ENCODE results near the gene FYN. TPM values are rescaled to one million over a fixed set of nuclear protein-coding genes. Genes with fewer than 3 reads are reported as not detected.

Gene FYN
- total and polyA plus RNA-seq, 9 of the 15 experiments (the other 6 are each of a cell fraction or from before 2014, with no cell fraction given), result 2.9 to 22.1 (median 11.4) TPM

DNA sequence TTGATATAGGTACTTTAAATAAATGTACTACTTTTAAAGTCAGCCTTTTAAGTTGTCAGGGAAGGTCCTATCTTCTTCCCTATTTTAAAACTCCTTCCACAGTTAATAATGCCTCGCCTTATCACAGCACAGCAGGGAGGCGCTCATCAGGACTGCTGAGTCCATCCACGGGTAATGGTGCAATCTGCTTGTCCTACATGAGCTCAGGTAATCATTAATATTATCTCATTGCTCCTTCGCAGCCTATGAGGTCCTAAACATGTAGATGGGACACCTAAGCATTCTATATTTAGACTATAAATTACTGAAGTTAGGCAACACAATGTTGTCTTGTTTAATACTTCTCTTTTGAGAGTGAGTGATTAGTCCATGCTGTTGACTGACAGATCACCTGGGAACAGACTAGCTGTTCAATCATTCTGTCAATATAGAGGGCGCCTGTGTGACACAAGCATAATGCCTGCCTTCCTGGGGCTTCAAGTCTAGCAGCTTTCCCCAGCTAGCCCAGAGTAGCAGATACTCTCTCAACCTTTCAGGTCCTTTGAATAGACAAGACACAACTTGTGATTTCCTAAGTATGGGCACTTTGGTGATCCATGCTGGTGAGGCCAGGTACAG is 91.0 kb downstream of the FYN start:
- peak; percentile 15 for FAIRE-seq
- H3K9me1 ChIP-seq (ENCODE audit: control insufficient read depth, insufficient read depth, low read length), result no peaks in the 10 kb centered on the region
- H2AFZ ChIP-seq (ENCODE audit: low read depth, low read length), result no peak overlapping the region
- H3K9ac ChIP-seq (ENCODE audit: insufficient read depth in 1 of 2, low read depth in 2 of 2, low read length in 2 of 2), result no peak overlapping the region
- DNase-seq (ENCODE audit: extremely low read depth in 1 of 4, low spot score in 3 of 4), result peak in 2 of 4 experiments; percentile 24 to 46
- 7% methylated on average over 5 of the region's 5 CpGs for WGBS (ENCODE audit: insufficient coverage, low coverage, missing lambda C conversion rate)
- no peaks in the 10 kb centered on the region for H3K79me2 ChIP-seq (ENCODE audit: control insufficient read depth, insufficient read depth, low read length)
- no TSS peak for BruUV-seq (replicated peaks)
- in situ Hi-C loops (cut with MboI), result no loop called here
- H3K4me1 ChIP-seq (replicated peaks in 1 of 2; ENCODE audit: control insufficient read depth in 2 of 2, insufficient read depth in 2 of 2, low read length in 2 of 2), result peaks cover 0 to 13% of the 10 kb centered on the region in 2 experiments; a peak in 3 of 5 replicates
- peak overlapping the region; percentile 25 for H3K4me2 ChIP-seq (ENCODE audit: insufficient read depth, low read length)
- no peaks in the 10 kb centered on the region for H3K9me3 ChIP-seq (replicated peaks; ENCODE audit: control insufficient read depth, insufficient read depth, low read depth, low read length)
- no peaks in the 10 kb centered on the region; the same call in 2 of the 3 replicates for H3K36me3 ChIP-seq (ENCODE audit: control insufficient read depth, insufficient read depth, low read length)
- H4K20me1 ChIP-seq (replicated peaks; ENCODE audit: control insufficient read depth, insufficient read depth, low read length), result no peaks in the 10 kb centered on the region
- ChIA-PET POLR2A (interaction anchor here (1.4 kb wide), 1 partner anchor 23 kb away, joined by 4 read pairs; no protein-coding TSS in a partner anchor), CTCF (ENCODE audit: low intra/inter-chr PET ratio) (no interaction called here)
- ATAC-seq, result peak; percentile 57
- intact Hi-C loops (cut with micrococcal nuclease), result no loop called here
- no peak overlapping the region for H3K27ac ChIP-seq (ENCODE audit: extremely low read depth, low read depth, low read length)
- H3K4me3 ChIP-seq, result no peak overlapping the region
- H3K27me3 ChIP-seq (ENCODE audit: control insufficient read depth in 2 of 2, insufficient read depth in 2 of 2, low read length in 2 of 2), result no peaks in the 10 kb centered on the region
- TF ChIP-seq ETS2 (tag; IDR thresholded peaks at IDR 0.05; ENCODE audit: borderline replicate concordance, poor library complexity, severe bottlenecking) (no peak), ATF4 (CRISPR knock-in tag; IDR thresholded peaks at IDR 0.05) (no peak), KDM2B (CRISPR knock-in tag; IDR thresholded peaks at IDR 0.05) (no peak), HMG20A (CRISPR knock-in tag; conservative IDR thresholded peaks at IDR 0.05) (no peak), IFI16 (CRISPR knock-in tag; IDR thresholded peaks at IDR 0.05) (no peak), ZNF12 (CRISPR knock-in tag; IDR thresholded peaks at IDR 0.05) (no peak), MEIS2 (IDR thresholded peaks at IDR 0.05; ENCODE audit: partially characterized antibody) (peak; percentile 79), CBFA2T2 (conservative IDR thresholded peaks at IDR 0.05) (no peak), DACH1 (IDR thresholded peaks at IDR 0.05; ENCODE audit: partially characterized antibody) (no peak), ZNF184 (CRISPR knock-in tag; IDR thresholded peaks at IDR 0.05) (no peak), MED1 (CRISPR knock-in tag; IDR thresholded peaks at IDR 0.05; ENCODE audit: borderline replicate concordance) (no peak), ZNF121 (CRISPR knock-in tag; conservative IDR thresholded peaks at IDR 0.05) (no peak), ZNF217 (CRISPR knock-in tag; IDR thresholded peaks at IDR 0.05) (no peak), TRIM24 (IDR thresholded peaks at IDR 0.05) (peak in 1 of 2 experiments; percentile 35; a peak in 1 of 4 replicates), SMC3 (conservative IDR thresholded peaks at IDR 0.05; ENCODE audit: insufficient read depth, low read depth, low read length) (no peak), ZNF561 (CRISPR knock-in tag; conservative IDR thresholded peaks at IDR 0.05) (no peak), NBN (IDR thresholded peaks at IDR 0.05; ENCODE audit: low read depth) (no peak), TSC22D4 (tag; IDR thresholded peaks at IDR 0.05) (no peak), CREB3 (tag; conservative IDR thresholded peaks at IDR 0.05; ENCODE audit: low read depth) (no peak), BACH1 (tag; IDR thresholded peaks at IDR 0.05) (no peak)
- TF ChIP-seq, protein P1, sequence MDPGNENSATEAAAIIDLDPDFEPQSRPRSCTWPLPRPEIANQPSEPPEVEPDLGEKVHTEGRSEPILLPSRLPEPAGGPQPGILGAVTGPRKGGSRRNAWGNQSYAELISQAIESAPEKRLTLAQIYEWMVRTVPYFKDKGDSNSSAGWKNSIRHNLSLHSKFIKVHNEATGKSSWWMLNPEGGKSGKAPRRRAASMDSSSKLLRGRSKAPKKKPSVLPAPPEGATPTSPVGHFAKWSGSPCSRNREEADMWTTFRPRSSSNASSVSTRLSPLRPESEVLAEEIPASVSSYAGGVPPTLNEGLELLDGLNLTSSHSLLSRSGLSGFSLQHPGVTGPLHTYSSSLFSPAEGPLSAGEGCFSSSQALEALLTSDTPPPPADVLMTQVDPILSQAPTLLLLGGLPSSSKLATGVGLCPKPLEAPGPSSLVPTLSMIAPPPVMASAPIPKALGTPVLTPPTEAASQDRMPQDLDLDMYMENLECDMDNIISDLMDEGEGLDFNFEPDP (CRISPR knock-in tag; IDR thresholded peaks at IDR 0.05), result no peak

Data from K562 (cell line).